HEK293T (cell line): ENCODE results near the gene VDAC1.

Experiments used
- ARNT ChIP-seq: fragments of 450-650 bp; IDR thresholded peaks from 2 replicates; pipeline ENCODE4 v1.6.1; 2017; ENCODE audit warnings: mild to moderate bottlenecking
- ELF4 ChIP-seq: fragments of 450-650 bp; IDR thresholded peaks from 2 replicates; pipeline ENCODE4 v1.6.1; 2017; ENCODE audit warnings: antibody characterized with exemption
- FOXA1 ChIP-seq: fragments of 450-650 bp; IDR thresholded peaks from 2 replicates; pipeline ENCODE4 v1.6.1; 2016; ENCODE audit warnings: mild to moderate bottlenecking
- FOXM1 ChIP-seq: fragments of 450-650 bp; IDR thresholded peaks from 2 replicates; pipeline ENCODE4 v1.6.1; 2017; ENCODE audit warnings: mild to moderate bottlenecking, borderline replicate concordance
- HDGF ChIP-seq: fragments of 450-650 bp; IDR thresholded peaks from 2 replicates; pipeline ENCODE4 v1.6.1; 2017; ENCODE audit warnings: antibody characterized with exemption, borderline replicate concordance
- SUZ12 ChIP-seq: fragments of 450-650 bp; IDR thresholded peaks from 2 replicates; pipeline ENCODE4 v1.6.1; 2016; ENCODE audit warnings: mild to moderate bottlenecking
- TARDBP ChIP-seq: fragments of 450-650 bp; IDR thresholded peaks from 2 replicates; pipeline ENCODE4 v1.6.1; 2016

DNA sequence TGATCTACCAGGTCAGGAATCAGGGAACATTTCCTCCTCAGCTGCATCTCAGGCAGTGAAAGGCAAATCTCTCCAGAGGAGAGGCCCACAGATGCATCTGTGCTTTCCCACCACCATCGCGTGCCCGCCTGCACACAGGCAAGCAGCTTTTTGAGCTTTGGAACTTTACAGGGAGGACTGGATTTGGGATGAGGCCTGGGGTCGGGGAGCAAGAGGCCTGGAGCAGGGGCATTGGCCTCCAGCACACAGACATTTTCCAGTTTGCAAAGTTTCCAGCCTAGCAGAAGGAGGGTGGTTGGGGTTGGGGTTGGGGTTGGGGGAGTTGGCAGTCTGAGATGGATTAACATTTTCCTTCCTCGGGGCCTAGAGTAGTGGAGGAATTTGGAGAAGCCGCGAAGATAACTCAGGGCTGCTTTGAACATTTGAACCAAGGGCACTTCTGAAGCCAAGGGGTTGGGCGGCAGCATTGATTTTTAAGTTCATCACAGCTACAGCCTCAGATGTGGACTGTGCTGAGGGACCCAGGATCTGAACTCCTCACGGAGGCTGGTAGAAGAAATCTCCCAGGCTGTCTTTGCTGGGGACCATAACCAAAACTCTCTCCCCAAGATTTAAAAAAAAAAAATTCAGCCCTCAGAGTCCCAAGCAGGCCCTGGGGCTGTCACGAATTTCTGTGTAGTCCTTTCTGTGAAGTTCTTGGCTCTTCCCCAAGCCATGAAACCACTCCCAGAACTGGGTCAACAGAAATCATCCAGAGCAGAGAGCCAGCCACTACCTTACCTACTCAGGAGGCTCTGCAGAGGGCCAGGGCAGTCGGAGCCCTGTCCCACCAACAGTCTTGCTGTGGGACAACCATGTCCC lies 61.9 kb downstream of the VDAC1 start:
- TF ChIP-seq FOXA1, result no peak
- TF ChIP-seq FOXM1, result no peak
- no peak for TF ChIP-seq ELF4
- TF ChIP-seq ARNT, result no peak
- no peak for TF ChIP-seq HDGF
- TF ChIP-seq TARDBP, result no peak
- no peak for TF ChIP-seq SUZ12
